Measurements from ENCODE around the gene SFSWAP.
A peak's percentile ranks its signal among the peaks of the same experiment; 100 is the strongest.
"Not testable (repeated sequence)": the region's sequence is repeated elsewhere in the genome, so short reads cannot be mapped to it uniquely, and the experiment has no call there.

Gene SFSWAP

DNA sequence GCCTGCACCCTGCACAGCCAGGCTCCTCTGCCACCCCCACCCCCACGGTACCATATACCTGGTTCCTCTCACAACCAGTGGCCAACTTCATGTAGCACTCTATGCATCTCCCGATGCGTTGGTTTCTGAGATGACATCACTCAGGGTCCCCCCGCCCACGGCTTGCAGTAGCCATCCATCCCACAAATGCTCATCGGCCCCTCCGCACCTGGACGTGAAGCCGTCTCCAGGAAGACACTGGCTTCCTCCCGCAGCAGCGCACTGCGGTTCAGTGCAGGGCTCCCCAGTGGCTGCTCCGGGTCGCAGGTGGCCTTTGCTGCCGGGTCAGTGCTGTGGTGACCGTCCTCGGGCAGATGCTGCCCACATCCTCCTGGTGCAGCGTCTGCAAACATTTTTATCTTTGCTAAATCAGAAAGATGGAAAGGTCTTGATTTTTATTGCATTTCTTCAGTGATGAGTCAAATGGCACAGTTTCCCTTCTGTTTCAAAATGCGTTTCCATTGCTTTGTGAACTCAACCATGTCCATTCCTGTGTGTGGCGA is 89.8 kb downstream of the SFSWAP start:
- no peak overlapping the region for H3K4me3 ChIP-seq
- TF ChIP-seq, protein P1, sequence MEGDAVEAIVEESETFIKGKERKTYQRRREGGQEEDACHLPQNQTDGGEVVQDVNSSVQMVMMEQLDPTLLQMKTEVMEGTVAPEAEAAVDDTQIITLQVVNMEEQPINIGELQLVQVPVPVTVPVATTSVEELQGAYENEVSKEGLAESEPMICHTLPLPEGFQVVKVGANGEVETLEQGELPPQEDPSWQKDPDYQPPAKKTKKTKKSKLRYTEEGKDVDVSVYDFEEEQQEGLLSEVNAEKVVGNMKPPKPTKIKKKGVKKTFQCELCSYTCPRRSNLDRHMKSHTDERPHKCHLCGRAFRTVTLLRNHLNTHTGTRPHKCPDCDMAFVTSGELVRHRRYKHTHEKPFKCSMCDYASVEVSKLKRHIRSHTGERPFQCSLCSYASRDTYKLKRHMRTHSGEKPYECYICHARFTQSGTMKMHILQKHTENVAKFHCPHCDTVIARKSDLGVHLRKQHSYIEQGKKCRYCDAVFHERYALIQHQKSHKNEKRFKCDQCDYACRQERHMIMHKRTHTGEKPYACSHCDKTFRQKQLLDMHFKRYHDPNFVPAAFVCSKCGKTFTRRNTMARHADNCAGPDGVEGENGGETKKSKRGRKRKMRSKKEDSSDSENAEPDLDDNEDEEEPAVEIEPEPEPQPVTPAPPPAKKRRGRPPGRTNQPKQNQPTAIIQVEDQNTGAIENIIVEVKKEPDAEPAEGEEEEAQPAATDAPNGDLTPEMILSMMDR (IDR thresholded peaks at IDR 0.05), result no peak
- DNase-seq (ENCODE audit: low spot score), result no peak
- H3K27ac ChIP-seq, result no peak overlapping the region

DNA sequence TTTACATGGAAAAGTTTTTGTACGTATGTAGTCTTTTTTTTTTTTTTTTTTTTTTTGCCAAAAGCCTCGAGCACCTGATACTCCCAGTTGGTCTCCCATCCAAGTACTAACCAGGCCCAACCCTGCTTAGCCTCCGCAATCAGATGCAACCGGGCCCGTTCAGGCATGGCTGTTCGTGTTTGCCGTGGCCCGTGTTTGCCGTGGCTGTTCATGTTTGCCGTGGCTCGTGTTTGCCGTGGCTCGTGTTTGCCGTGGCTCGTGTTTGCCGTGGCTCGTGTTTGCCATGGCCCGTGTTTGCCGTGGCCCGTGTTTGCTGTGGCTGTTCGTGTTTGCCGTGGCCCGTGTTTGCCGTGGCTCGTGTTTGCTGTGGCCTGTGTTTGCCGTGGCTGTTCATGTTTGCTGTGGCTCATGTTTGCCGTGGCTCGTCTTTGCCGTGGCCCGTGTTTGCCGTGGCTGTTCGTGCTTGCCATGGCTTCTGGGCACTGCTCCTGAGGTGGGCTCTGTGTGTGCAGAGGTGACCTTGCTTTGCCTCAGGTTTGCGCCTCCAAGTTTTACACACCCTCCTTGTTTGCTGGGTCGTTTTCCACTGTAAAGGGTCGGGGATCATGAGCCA is 90.5 kb downstream of the SFSWAP start:
- DNase-seq (ENCODE audit: low spot score), result no peak
- no peak overlapping the region for H3K27ac ChIP-seq
- TF ChIP-seq, protein P1 (IDR thresholded peaks at IDR 0.05), result no peak
- no peak overlapping the region for H3K4me3 ChIP-seq

DNA sequence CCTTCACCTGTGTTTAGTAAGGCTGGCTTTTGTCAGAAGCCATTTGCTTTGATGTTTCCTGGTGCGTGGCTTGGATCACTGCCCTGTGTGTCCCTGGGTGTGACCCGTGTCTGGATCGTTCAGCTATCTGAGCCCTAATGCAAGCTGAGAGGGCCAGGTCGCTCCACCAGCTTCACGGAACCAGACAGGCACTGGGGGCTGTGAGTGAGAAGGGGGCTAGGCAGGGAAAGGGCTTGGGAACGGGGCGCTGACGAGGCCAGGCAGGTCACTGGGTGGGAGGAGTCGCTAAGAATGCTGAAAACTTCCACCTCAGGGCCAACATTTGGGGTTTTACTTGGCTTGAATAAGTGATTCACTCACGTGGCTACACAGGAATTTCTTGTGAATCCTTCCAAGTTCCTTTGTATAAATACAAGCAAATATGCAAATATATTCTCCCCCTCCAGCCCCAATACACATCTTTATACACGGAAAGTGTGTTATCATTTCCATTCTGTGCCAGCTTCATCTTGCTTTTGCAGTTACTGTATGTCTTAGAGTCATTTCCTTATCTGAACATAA is 93.2 kb downstream of the SFSWAP start:
- Histone ChIP-seq H3K4me3 (peak overlapping the region; percentile 21), H3K27ac (peak overlapping the region in 1 of 2 donors; percentile 28)
- no peak for DNase-seq (ENCODE audit: low spot score)
- TF ChIP-seq, protein P1 (IDR thresholded peaks at IDR 0.05), result no peak

DNA sequence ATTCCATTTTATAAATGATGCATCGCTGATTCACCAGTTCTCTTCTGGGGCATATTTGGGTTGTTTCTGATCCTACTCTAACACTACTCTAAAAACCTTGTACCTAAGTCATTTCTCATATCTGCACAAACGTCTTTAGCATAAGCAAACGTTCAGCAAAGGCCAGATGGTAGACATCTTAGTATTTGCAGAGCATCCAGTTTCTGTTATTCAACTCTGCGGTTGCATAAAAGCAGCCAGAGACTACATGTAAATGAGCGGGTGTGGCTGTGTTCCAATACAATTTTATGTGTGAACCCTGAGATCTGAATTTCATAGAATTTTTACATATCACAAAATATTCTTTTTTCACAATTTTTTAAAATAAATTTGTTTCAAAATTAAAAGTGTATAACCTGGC is 94.5 kb downstream of the SFSWAP start:
- Histone ChIP-seq H3K27ac (no peak overlapping the region), H3K4me3 (no peak overlapping the region)
- DNase-seq (ENCODE audit: low spot score), result no peak
- TF ChIP-seq, protein P1 (IDR thresholded peaks at IDR 0.05), result no peak

DNA sequence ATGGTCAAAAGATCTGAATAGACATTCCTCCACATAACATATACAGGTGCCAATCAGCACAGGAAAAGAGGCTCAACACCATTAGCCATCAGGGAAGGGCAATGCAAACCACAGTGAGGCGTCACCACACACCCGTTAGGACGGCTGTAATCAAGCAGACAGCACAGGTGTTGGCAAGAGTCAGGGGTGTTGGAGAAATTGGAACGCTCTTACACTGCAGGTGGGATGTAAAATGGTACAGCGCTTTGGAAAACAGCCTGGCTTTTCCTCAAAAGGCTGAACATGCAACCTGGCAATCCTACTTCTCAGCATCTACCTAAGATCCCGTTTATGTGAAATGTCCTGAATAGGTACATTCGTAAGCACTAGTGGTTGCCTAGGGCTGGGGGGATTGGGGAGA is 95.8 kb downstream of the SFSWAP start:
- TF ChIP-seq, protein P1 (IDR thresholded peaks at IDR 0.05), result no peak
- Histone ChIP-seq H3K4me3 (no peak overlapping the region), H3K27ac (no peak overlapping the region)
- DNase-seq (ENCODE audit: low spot score), result no peak

DNA sequence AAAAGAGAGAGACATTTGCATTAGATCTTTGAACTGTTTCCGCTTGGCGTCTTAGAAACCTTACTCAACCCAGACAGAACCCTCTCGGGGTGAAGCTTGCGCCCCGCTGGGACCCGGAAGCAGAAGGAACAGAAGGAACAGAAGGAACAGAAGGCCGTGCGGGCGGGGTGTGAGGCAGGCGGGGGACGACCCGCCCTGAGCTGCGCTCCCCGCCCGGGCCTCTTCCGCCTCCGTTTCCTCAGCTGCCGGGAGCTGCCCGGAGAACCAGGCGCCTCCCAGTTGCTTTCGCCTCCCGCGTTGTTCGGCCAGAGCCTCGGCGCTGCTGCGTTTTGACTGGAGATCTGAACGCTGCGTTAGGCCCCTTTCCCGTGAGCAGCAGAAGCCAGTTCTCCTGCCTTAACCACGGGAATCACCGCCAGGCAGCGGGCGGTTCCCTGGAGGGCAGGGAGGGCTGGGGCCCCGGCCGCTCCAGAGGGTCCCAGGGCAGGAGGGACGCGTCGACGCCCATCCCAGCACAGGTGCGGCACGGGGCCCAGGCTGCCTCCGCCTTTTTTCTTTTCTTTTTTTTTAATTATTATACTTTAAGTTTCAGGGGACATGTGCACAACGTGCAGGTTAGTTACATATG is 98.0 kb downstream of the SFSWAP start:
- Histone ChIP-seq H3K27ac (no peak overlapping the region), H3K4me3 (no peak overlapping the region)
- DNase-seq (ENCODE audit: low spot score), result no peak
- TF ChIP-seq, protein P1 (IDR thresholded peaks at IDR 0.05), result no peak

DNA sequence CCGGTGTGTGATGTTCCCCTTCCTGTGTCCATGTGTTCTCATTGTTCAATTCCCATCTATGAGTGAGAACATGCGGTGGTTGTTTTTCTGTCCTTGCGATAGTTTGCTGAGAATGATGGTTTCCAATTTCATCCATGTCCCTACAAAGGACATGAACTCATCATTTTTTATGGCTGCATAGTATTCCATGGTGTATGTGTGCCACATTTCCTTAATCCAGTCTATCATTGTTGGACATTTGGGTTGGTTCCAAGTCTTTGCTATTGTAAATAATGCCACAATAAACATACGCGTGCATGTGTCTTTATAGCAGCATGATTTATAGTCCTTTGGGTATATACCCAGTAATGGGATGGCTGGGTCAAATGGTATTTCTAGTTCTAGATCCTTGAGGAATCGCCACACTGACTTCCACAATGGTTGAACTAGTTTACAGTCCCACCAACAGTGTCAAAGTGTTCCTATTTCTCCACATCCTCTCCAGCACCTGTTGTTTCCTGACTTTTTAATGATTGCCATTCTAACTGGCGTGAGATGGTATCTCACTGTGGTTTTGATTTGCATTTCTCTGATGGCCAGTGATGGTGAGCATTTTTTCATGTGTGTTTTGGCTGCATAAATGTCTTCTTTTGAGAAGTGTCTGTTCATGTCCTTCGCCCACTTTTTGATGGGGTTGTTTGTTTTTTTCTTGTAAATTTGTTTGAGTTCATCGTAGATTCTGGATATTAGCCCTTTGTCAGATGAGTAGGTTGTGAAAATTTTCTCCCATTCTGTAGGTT is 98.8 kb downstream of the SFSWAP start:
- H3K4me3 ChIP-seq; DNase-seq (ENCODE audit: low spot score); H3K27ac ChIP-seq: not testable (repeated sequence)
